ENCODE results near the gene RBP5.

RBP5 gene

GRCh38 chr12:7128681-7129286, at the start of gene RBP5:
Gene RBP5, minus strand, starts transcription at chr12:7128889. Its CDS starts 114 bp downstream, at chr12:7128775.
- DNase-seq: no peak

GRCh38 chr12:7178481-7178880, 49.8 kb upstream of the RBP5 start:
- DNase-seq: no peak

- no peak for DNase-seq
Measured at GRCh38 chr12:7176595-7176994, 47.9 kb upstream of the RBP5 start.

GRCh38 chr12:7175493-7175892, 46.8 kb upstream of the RBP5 start:
- DNase-seq: no peak

- no peak for DNase-seq
Measured at GRCh38 chr12:7171854-7172253, 43.2 kb upstream of the RBP5 start.

- DNase-seq: no peak
Measured at GRCh38 chr12:7169951-7170350, 41.3 kb upstream of the RBP5 start.

- DNase-seq: no peak
Measured at GRCh38 chr12:7162691-7163114, 34.0 kb upstream of the RBP5 start.

- no peak for DNase-seq
Measured at GRCh38 chr12:7161811-7162210, 33.1 kb upstream of the RBP5 start.

GRCh38 chr12:7161327-7161726, 32.6 kb upstream of the RBP5 start:
- no peak for DNase-seq

GRCh38 chr12:7160183-7160582, 31.5 kb upstream of the RBP5 start:
- no peak for DNase-seq

- no peak for DNase-seq
Measured at GRCh38 chr12:7158781-7159609, 30.3 kb upstream of the RBP5 start.

- no peak for DNase-seq
Measured at GRCh38 chr12:7157391-7157790, 28.7 kb upstream of the RBP5 start.

GRCh38 chr12:7156259-7157197, 27.8 kb upstream of the RBP5 start:
- no peak for DNase-seq

- no peak for DNase-seq
Measured at GRCh38 chr12:7155471-7156034, 26.9 kb upstream of the RBP5 start.

- DNase-seq: no peak
Measured at GRCh38 chr12:7154901-7155470, 26.3 kb upstream of the RBP5 start.

- no peak for DNase-seq
Measured at GRCh38 chr12:7154042-7154441, 25.4 kb upstream of the RBP5 start.

- DNase-seq: no peak
Measured at GRCh38 chr12:7152818-7153217, 24.1 kb upstream of the RBP5 start.

GRCh38 chr12:7151532-7151931, 22.8 kb upstream of the RBP5 start:
- DNase-seq: no peak

GRCh38 chr12:7150841-7151240, 22.2 kb upstream of the RBP5 start:
- DNase-seq: no peak

- no peak for DNase-seq
Measured at GRCh38 chr12:7150356-7150755, 21.7 kb upstream of the RBP5 start.

GRCh38 chr12:7146906-7147305, 18.2 kb upstream of the RBP5 start:
- DNase-seq: no peak

GRCh38 chr12:7146228-7146627, 17.5 kb upstream of the RBP5 start:
- no peak for DNase-seq

- no peak for DNase-seq
Measured at GRCh38 chr12:7145671-7146070, 17.0 kb upstream of the RBP5 start.
